ENCODE measurements around the gene UBXN7. TPM values are rescaled to one million over a fixed set of nuclear protein-coding genes. Genes with fewer than 3 reads are reported as not detected.
A peak's percentile ranks its signal among the peaks of the same experiment; 100 is the strongest.

Gene UBXN7
- total and polyA plus RNA-seq, 2 of the 4 experiments (the other 2 are of a cell fraction) = 8.6 to 16.1 TPM

DNA sequence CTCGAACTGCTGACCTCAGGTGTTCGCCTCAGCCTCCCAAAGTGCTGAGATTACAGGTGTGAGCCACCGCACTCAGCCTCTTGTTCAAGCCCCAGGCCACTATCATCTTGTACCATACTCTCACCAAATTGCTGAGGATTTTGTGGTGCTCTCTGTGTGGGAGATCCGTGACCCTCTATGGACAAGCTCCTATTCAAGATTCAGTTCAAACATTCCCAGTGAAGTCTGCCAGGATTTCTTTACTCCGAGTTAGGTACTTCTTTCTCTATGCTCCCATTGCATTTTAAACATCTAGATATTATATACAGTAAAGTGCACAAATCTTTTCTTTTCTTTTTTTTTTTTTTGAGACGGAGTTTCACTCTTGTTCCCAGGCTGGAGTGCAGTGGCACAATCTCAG, 93.2 kb downstream of the UBXN7 start:
- no peak overlapping the region for H3K56ac ChIP-seq (ENCODE audit: extremely low read depth, insufficient read depth, low read length)
- no CpG with 5 or more reads among the region's 6 CpGs for WGBS, 2 experiments (ENCODE audit: extremely low coverage in 2 of 2, insufficient read length in 1 of 2)
- dilution Hi-C loops (cut with HindIII; ENCODE audit: low sequenced_read_pairs, unreplicated experiment) (no loop called here), in situ Hi-C loops (cut with MboI; ENCODE audit: low sequenced_read_pairs) (no loop called here), intact Hi-C loops (cut with micrococcal nuclease) (no loop called here)
- peak overlapping the region; percentile 1; the same call in 1 of the 2 replicates for H2AK5ac ChIP-seq (ENCODE audit: low read depth, low read length)
- no peak for DNase-seq
- no peak overlapping the region for H2AFZ ChIP-seq (replicated peaks; ENCODE audit: low read length, poor library complexity)
- no peaks in the 10 kb centered on the region for H3K36me3 ChIP-seq (ENCODE audit: control insufficient read depth, insufficient read depth, low read length)
- no peaks in the 10 kb centered on the region for H3K79me1 ChIP-seq (ENCODE audit: low read depth in 1 of 2, low read length in 2 of 2)
- no peaks in the 10 kb centered on the region for H3K9me3 ChIP-seq (ENCODE audit: control insufficient read depth, insufficient read depth, low read length)
- no peak overlapping the region for H2BK20ac ChIP-seq (ENCODE audit: low read depth, low read length)
- H2BK120ac ChIP-seq (ENCODE audit: low read depth, low read length) = peak overlapping the region; percentile 16; the same call in 1 of the 2 replicates
- H2AK9ac ChIP-seq (replicated peaks; ENCODE audit: low read depth, low read length, poor library complexity) = no peak overlapping the region
- ChIA-PET CTCF (no interaction called here), POLR2A (ENCODE audit: unreplicated experiment) (no interaction called here)
- no peak overlapping the region for H3K9ac ChIP-seq (ENCODE audit: low read depth, low read length)
- H3K4me2 ChIP-seq (ENCODE audit: low read depth, low read length) = no peak overlapping the region
- H3K14ac ChIP-seq (replicated peaks; ENCODE audit: low read depth, low read length) = no peak overlapping the region
- H3K23ac ChIP-seq (ENCODE audit: low read depth, low read length) = no peak overlapping the region
- no peak overlapping the region for H3K4me3 ChIP-seq (ENCODE audit: insufficient read depth, low read depth, low read length)
- H3K27ac ChIP-seq (ENCODE audit: insufficient read depth, low read length) = no peak overlapping the region
- no peak for TF ChIP-seq CHD1 (IDR thresholded peaks at IDR 0.05; ENCODE audit: low read depth, low read length)
- no peak for TF ChIP-seq NFE2L2 (IDR thresholded peaks at IDR 0.05; ENCODE audit: low read depth, low read length)
- no peak for TF ChIP-seq RCOR1 (IDR thresholded peaks at IDR 0.05; ENCODE audit: insufficient replicate concordance, low read length)
- TF ChIP-seq, protein P1, sequence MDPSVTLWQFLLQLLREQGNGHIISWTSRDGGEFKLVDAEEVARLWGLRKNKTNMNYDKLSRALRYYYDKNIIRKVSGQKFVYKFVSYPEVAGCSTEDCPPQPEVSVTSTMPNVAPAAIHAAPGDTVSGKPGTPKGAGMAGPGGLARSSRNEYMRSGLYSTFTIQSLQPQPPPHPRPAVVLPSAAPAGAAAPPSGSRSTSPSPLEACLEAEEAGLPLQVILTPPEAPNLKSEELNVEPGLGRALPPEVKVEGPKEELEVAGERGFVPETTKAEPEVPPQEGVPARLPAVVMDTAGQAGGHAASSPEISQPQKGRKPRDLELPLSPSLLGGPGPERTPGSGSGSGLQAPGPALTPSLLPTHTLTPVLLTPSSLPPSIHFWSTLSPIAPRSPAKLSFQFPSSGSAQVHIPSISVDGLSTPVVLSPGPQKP (IDR thresholded peaks at IDR 0.05; ENCODE audit: borderline replicate concordance, low read depth, low read length) = no peak
- no peak for TF ChIP-seq MAZ (IDR thresholded peaks at IDR 0.05; ENCODE audit: borderline replicate concordance, low read depth, low read length)
- no peaks in the 10 kb centered on the region for H3K4me1 ChIP-seq (ENCODE audit: control insufficient read depth, insufficient read depth, low read length)
- no peak for ATAC-seq (ENCODE audit: low read depth)
- no peak overlapping the region for H2BK5ac ChIP-seq (ENCODE audit: low read depth, low read length, poor library complexity, severe bottlenecking)
- BruUV-seq (replicated peaks) = no TSS peak
- no peak overlapping the region for H3K4ac ChIP-seq (ENCODE audit: low read depth, low read length)
- no peak overlapping the region for H4K5ac ChIP-seq (ENCODE audit: low read depth, low read length)
- no peak overlapping the region for H3K18ac ChIP-seq (ENCODE audit: low read depth, low read length)
- H2BK15ac ChIP-seq (ENCODE audit: low read depth, low read length) = no peak overlapping the region
- H4K91ac ChIP-seq (ENCODE audit: insufficient read depth, low read depth, low read length) = no peak overlapping the region
- H3K9me1 ChIP-seq (ENCODE audit: insufficient read depth, low read length) = peaks cover 3% of the 10 kb centered on the region
- H4K20me1 ChIP-seq (ENCODE audit: insufficient read depth, low read length) = no peaks in the 10 kb centered on the region
- no peaks in the 10 kb centered on the region for H3K27me3 ChIP-seq (ENCODE audit: control insufficient read depth, insufficient read depth, low read length)
- no peak overlapping the region for H4K8ac ChIP-seq (ENCODE audit: low read depth in 2 of 2, low read length in 2 of 2)
